Measurements from ENCODE around the gene LTB4R2.
A peak's percentile ranks its signal among the peaks of the same experiment; 100 is the strongest.
"Not testable (repeated sequence)": the region's sequence is repeated elsewhere in the genome, so short reads cannot be mapped to it uniquely, and the experiment has no call there.

Gene LTB4R2

DNA sequence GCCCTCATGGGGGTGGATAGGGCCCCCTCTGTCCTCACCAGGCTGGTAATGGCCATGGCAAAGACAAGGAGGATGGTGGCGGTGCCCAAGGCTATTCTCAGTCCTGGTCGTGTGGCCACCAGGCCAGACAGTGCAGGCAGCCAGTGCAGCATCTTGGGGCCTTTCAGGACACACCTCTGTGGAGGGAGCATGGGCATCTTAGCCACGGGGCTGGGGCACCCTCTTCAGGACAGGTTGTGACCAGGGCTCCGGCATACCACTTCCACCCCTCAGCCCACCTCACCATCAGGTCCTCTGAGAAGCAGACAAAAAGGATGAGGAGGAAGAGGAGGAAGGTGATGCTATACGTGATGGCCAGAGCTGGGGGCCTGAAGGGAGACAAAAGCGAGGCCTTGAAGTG, 14.1 kb downstream of the LTB4R2 start:
- no peak for DNase-seq
- no peaks in the 10 kb centered on the region for H3K27me3 ChIP-seq (ENCODE audit: insufficient read depth, low read length, poor library complexity)
- no peak overlapping the region for H3K18ac ChIP-seq (ENCODE audit: low read length)
- no CpG with 5 or more reads among the region's 6 CpGs for WGBS (ENCODE audit: extremely low coverage, insufficient coverage, low lambda C conversion rate)
- no peak overlapping the region for H3K4me2 ChIP-seq (ENCODE audit: low read length)
- no peak overlapping the region for H3K23ac ChIP-seq (ENCODE audit: low read length)
- H3K4me1 ChIP-seq (ENCODE audit: control insufficient read depth, low read depth, low read length): no peaks in the 10 kb centered on the region
- no peaks in the 10 kb centered on the region for H3K79me1 ChIP-seq (ENCODE audit: low read length)
- H4K5ac ChIP-seq (ENCODE audit: low read length): no peak overlapping the region
- no peak overlapping the region for H3K9ac ChIP-seq (ENCODE audit: low read length)
- H3K79me2 ChIP-seq (ENCODE audit: control insufficient read depth, insufficient read depth, low read length): no peaks in the 10 kb centered on the region
- no peak overlapping the region for H2BK5ac ChIP-seq (ENCODE audit: low read length)
- peak overlapping the region; percentile 7 for H3K56ac ChIP-seq (ENCODE audit: low read length)
- H4K8ac ChIP-seq (ENCODE audit: low read depth, low read length): no peak overlapping the region
- H3K27ac ChIP-seq (ENCODE audit: low read depth, low read length): no peak overlapping the region
- no peak overlapping the region for H3K4me3 ChIP-seq (ENCODE audit: low read length)
- no peak overlapping the region for H2BK15ac ChIP-seq (replicated peaks; ENCODE audit: low read depth)
- H2AK5ac ChIP-seq (ENCODE audit: low read length): no peak overlapping the region
- H2BK120ac ChIP-seq (ENCODE audit: low read depth, low read length): no peak overlapping the region
- no peak overlapping the region for H3K4ac ChIP-seq (ENCODE audit: low read depth, low read length)
- H3K36me3 ChIP-seq (ENCODE audit: control insufficient read depth, insufficient read depth, low read length): no peaks in the 10 kb centered on the region

DNA sequence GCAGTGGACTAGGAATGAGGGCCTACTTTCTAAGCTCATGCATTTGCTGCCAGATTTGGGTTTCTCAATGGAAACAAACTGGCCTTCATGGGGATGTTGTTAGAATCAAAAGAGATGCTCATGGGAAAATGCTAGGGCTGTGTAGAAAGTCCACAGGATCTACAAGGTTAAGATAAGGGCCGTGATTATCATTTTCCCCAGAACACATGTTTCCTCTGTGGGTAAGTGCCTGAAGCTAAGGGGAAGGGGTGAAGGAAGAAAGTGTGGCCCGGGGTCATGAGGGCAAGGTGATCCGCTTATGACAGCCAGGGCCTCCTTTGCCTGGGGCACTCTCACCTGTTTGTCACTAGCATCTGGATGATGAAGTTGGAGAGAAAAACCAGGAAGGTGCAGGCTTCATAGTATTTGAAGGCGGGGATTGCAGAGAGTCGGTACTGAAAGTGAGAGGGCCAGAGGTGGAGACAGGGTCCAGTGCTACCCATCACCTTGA, 15.1 kb downstream of the LTB4R2 start:
- H3K9ac ChIP-seq (ENCODE audit: low read length): no peak overlapping the region
- H3K27me3 ChIP-seq (ENCODE audit: insufficient read depth, low read length, poor library complexity): no peaks in the 10 kb centered on the region
- H2BK15ac ChIP-seq (replicated peaks; ENCODE audit: low read depth): no peak overlapping the region
- H3K18ac ChIP-seq (ENCODE audit: low read length): no peak overlapping the region
- H3K23ac ChIP-seq (ENCODE audit: low read length): no peak overlapping the region
- no peak overlapping the region for H2BK5ac ChIP-seq (ENCODE audit: low read length)
- no peak overlapping the region for H3K56ac ChIP-seq (ENCODE audit: low read length)
- H4K5ac ChIP-seq (ENCODE audit: low read length): no peak overlapping the region
- H3K4me3 ChIP-seq (ENCODE audit: low read length): no peak overlapping the region
- H3K36me3 ChIP-seq (ENCODE audit: control insufficient read depth, insufficient read depth, low read length): no peaks in the 10 kb centered on the region
- no peaks in the 10 kb centered on the region for H3K79me2 ChIP-seq (ENCODE audit: control insufficient read depth, insufficient read depth, low read length)
- H3K4me1 ChIP-seq (ENCODE audit: control insufficient read depth, low read depth, low read length): no peaks in the 10 kb centered on the region
- H3K4me2 ChIP-seq (ENCODE audit: low read length): no peak overlapping the region
- no CpG with 5 or more reads among the region's 5 CpGs for WGBS (ENCODE audit: extremely low coverage, insufficient coverage, low lambda C conversion rate)
- H2AK5ac ChIP-seq (ENCODE audit: low read length): no peak overlapping the region
- H3K27ac ChIP-seq (ENCODE audit: low read depth, low read length): no peak overlapping the region
- H3K79me1 ChIP-seq (ENCODE audit: low read length): no peaks in the 10 kb centered on the region
- no peak overlapping the region for H3K4ac ChIP-seq (ENCODE audit: low read depth, low read length)
- no peak overlapping the region for H2BK120ac ChIP-seq (ENCODE audit: low read depth, low read length)
- no peak overlapping the region for H4K8ac ChIP-seq (ENCODE audit: low read depth, low read length)
- no peak for DNase-seq

DNA sequence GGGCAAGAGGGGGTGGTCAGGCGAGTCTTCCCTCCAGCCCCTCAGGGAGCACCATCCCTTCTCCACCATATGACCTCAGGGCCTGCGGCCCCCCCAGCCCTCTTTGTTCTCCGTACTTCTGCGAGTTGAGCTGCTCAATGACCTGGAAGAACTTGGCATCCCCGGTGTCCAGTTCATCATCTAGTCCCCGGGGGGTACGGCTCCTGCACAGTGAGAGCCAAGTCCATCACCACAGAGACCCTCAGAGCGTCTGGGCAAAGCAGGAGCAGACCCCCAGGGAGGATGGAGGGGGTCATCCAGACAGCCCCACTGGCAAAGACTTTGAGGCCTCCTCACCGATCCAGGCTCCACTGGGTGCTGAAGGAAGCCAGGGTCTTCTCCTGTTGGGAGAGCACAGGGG, 16.0 kb downstream of the LTB4R2 start:
- Histone ChIP-seq H2BK15ac (replicated peaks; ENCODE audit: low read depth) (no peak overlapping the region), H2AK5ac (ENCODE audit: low read length) (no peak overlapping the region), H3K4me1 (ENCODE audit: control insufficient read depth, low read depth, low read length) (no peaks in the 10 kb centered on the region), H3K79me1 (ENCODE audit: low read length) (no peaks in the 10 kb centered on the region), H3K79me2 (ENCODE audit: control insufficient read depth, insufficient read depth, low read length) (no peaks in the 10 kb centered on the region), H3K9ac (ENCODE audit: low read length) (no peak overlapping the region), H2BK5ac (ENCODE audit: low read length) (no peak overlapping the region), H3K4ac (ENCODE audit: low read depth, low read length) (no peak overlapping the region), H2BK120ac (ENCODE audit: low read depth, low read length) (no peak overlapping the region), H3K4me2 (ENCODE audit: low read length) (no peak overlapping the region), H3K23ac (ENCODE audit: low read length) (no peak overlapping the region), H3K56ac (ENCODE audit: low read length) (no peak overlapping the region), H3K27me3 (ENCODE audit: insufficient read depth, low read length, poor library complexity) (no peaks in the 10 kb centered on the region), H3K18ac (ENCODE audit: low read length) (no peak overlapping the region), H3K27ac (ENCODE audit: low read depth, low read length) (no peak overlapping the region), H4K8ac (ENCODE audit: low read depth, low read length) (no peak overlapping the region), H3K4me3 (ENCODE audit: low read length) (no peak overlapping the region), H3K36me3 (ENCODE audit: control insufficient read depth, insufficient read depth, low read length) (no peaks in the 10 kb centered on the region), H4K5ac (ENCODE audit: low read length) (no peak overlapping the region)
- no CpG with 5 or more reads among the region's 9 CpGs for WGBS (ENCODE audit: extremely low coverage, insufficient coverage, low lambda C conversion rate)
- DNase-seq: no peak

DNA sequence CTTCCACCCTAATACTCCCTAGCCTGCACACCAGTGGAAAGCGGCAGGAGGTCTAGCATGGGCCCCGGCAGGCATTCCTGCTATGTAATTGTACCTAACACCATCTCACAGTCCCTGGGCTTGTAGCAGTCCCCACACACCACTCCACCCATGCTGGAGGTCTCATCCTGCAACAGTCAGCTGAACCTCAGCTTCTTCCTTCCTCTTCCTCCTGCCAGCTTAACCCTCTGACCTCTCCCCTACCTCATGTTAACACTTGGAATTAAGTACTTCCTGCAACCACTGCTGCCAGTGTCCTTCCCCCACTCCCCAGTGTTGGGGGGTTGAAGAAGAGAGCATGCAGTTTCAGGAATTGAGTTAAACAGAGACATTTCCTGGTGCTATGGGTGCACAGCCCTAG, 17.4 kb downstream of the LTB4R2 start:
- Histone ChIP-seq H3K56ac (ENCODE audit: low read length) (peak overlapping the region; percentile 15), H2BK120ac (ENCODE audit: low read depth, low read length) (no peak overlapping the region), H3K18ac (ENCODE audit: low read length) (no peak overlapping the region), H3K23ac (ENCODE audit: low read length) (no peak overlapping the region), H3K27me3 (ENCODE audit: insufficient read depth, low read length, poor library complexity) (no peaks in the 10 kb centered on the region), H3K27ac (ENCODE audit: low read depth, low read length) (no peak overlapping the region), H3K9ac (ENCODE audit: low read length) (no peak overlapping the region), H2BK5ac (ENCODE audit: low read length) (no peak overlapping the region), H3K79me1 (ENCODE audit: low read length) (no peaks in the 10 kb centered on the region), H3K79me2 (ENCODE audit: control insufficient read depth, insufficient read depth, low read length) (no peaks in the 10 kb centered on the region), H3K4me2 (ENCODE audit: low read length) (no peak overlapping the region), H3K36me3 (ENCODE audit: control insufficient read depth, insufficient read depth, low read length) (no peaks in the 10 kb centered on the region), H3K4me1 (ENCODE audit: control insufficient read depth, low read depth, low read length) (no peaks in the 10 kb centered on the region), H3K4ac (ENCODE audit: low read depth, low read length) (no peak overlapping the region), H2AK5ac (ENCODE audit: low read length) (no peak overlapping the region), H4K8ac (ENCODE audit: low read depth, low read length) (no peak overlapping the region), H2BK15ac (replicated peaks; ENCODE audit: low read depth) (no peak overlapping the region), H3K4me3 (ENCODE audit: low read length) (no peak overlapping the region), H4K5ac (ENCODE audit: low read length) (no peak overlapping the region)
- no CpG with 5 or more reads among the region's 2 CpGs for WGBS (ENCODE audit: extremely low coverage, insufficient coverage, low lambda C conversion rate)
- DNase-seq: no peak

DNA sequence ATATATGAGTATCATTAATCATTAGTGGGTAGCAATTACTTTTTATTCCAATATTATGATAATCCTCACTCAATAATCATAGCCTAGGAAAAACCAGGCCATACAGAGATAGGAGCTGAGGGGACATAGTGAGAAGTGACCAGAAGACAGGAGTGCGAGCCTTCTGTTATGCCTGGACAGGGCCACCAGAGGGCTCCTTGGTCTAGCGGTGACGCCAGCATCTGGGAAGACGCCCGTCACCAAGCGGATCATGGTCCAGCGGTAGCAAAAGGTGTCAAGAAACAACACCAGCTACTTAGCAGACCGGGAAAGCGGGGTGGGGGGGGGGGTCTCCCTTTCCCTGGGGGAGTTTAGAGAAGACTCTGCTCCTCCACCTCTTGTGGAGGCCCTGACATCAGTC, 18.0 kb downstream of the LTB4R2 start:
- not testable (repeated sequence) for H3K18ac ChIP-seq (ENCODE audit: low read length); H3K4ac ChIP-seq (ENCODE audit: low read depth, low read length); H3K4me1 ChIP-seq (ENCODE audit: control insufficient read depth, low read depth, low read length); H2BK15ac ChIP-seq (replicated peaks; ENCODE audit: low read depth); H3K9ac ChIP-seq (ENCODE audit: low read length); H3K4me3 ChIP-seq (ENCODE audit: low read length); H2BK120ac ChIP-seq (ENCODE audit: low read depth, low read length); H3K4me2 ChIP-seq (ENCODE audit: low read length); H2BK5ac ChIP-seq (ENCODE audit: low read length); H4K8ac ChIP-seq (ENCODE audit: low read depth, low read length); H3K79me1 ChIP-seq (ENCODE audit: low read length); H4K5ac ChIP-seq (ENCODE audit: low read length); H3K27ac ChIP-seq (ENCODE audit: low read depth, low read length); H3K56ac ChIP-seq (ENCODE audit: low read length); H3K27me3 ChIP-seq (ENCODE audit: insufficient read depth, low read length, poor library complexity); H3K36me3 ChIP-seq (ENCODE audit: control insufficient read depth, insufficient read depth, low read length); H3K23ac ChIP-seq (ENCODE audit: low read length); DNase-seq; H2AK5ac ChIP-seq (ENCODE audit: low read length); H3K79me2 ChIP-seq (ENCODE audit: control insufficient read depth, insufficient read depth, low read length)
- no CpG with 5 or more reads among the region's 9 CpGs for WGBS (ENCODE audit: extremely low coverage, insufficient coverage, low lambda C conversion rate)

DNA sequence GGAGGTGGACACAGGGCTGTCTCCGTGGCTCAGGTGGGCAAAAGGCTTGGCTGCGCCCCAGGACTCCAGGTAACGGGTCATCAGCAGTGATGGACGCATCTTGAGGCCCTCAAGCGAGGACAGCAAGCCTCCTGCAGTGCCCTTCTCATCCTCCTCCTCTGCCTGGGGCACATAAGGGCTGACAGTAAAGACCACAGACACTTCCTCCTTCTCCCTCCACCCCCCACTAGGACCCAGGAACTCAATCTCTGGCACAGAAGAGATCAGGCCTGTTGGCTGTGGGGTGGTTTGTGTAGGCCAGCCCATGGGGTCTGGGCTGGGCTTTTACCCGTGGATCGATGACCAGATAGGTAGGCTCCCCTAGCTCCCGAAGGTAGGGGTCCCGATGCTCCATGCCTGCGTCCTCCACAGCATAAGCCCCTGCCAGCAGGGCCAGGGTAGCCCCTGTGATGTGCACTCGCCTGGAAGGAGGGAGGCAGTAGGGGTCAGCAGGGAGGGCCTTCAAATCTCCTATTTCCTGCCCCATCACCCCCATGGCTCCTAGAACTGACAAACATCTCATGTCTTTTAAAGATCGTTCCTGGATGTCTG, 19.2 kb downstream of the LTB4R2 start:
- H3K4me2 ChIP-seq (ENCODE audit: low read length): no peak overlapping the region
- no peak overlapping the region for H3K27ac ChIP-seq (ENCODE audit: low read depth, low read length)
- no peak overlapping the region for H4K8ac ChIP-seq (ENCODE audit: low read depth, low read length)
- WGBS (ENCODE audit: extremely low coverage, insufficient coverage, low lambda C conversion rate): no CpG with 5 or more reads among the region's 12 CpGs
- H3K4me1 ChIP-seq (ENCODE audit: control insufficient read depth, low read depth, low read length): no peaks in the 10 kb centered on the region
- no peak overlapping the region for H2AK5ac ChIP-seq (ENCODE audit: low read length)
- no peak overlapping the region for H3K23ac ChIP-seq (ENCODE audit: low read length)
- no peak overlapping the region for H3K9ac ChIP-seq (ENCODE audit: low read length)
- no peak overlapping the region for H3K4me3 ChIP-seq (ENCODE audit: low read length)
- no peak for DNase-seq
- H3K18ac ChIP-seq (ENCODE audit: low read length): no peak overlapping the region
- no peak overlapping the region for H2BK120ac ChIP-seq (ENCODE audit: low read depth, low read length)
- no peak overlapping the region for H3K4ac ChIP-seq (ENCODE audit: low read depth, low read length)
- H2BK5ac ChIP-seq (ENCODE audit: low read length): no peak overlapping the region
- no peak overlapping the region for H2BK15ac ChIP-seq (replicated peaks; ENCODE audit: low read depth)
- no peaks in the 10 kb centered on the region for H3K79me1 ChIP-seq (ENCODE audit: low read length)
- no peak overlapping the region for H3K56ac ChIP-seq (ENCODE audit: low read length)
- no peaks in the 10 kb centered on the region for H3K79me2 ChIP-seq (ENCODE audit: control insufficient read depth, insufficient read depth, low read length)
- no peak overlapping the region for H4K5ac ChIP-seq (ENCODE audit: low read length)
- no peaks in the 10 kb centered on the region for H3K36me3 ChIP-seq (ENCODE audit: control insufficient read depth, insufficient read depth, low read length)
- peaks cover 6% of the 10 kb centered on the region for H3K27me3 ChIP-seq (ENCODE audit: insufficient read depth, low read length, poor library complexity)

Data from mesendoderm (in vitro differentiated cells).